Breast epithelium (tissue), 3 donors: Measurements from ENCODE around the gene CIAO2B.

Source experiments
- POLR2A ChIP-seq: fragments of 450-650 bp; IDR thresholded peaks from one replicate; pipeline ENCODE4 v1.6.1; 2016; ENCODE audit warnings: antibody characterized with exemption, mild to moderate bottlenecking, moderate library complexity
- TF ChIP-seq, protein P1 (sequence below), 3 donors: fragments of 450-650 bp; IDR thresholded peaks; one replicate each; pipeline ENCODE4 v1.5.1; 2016 to 2017; ENCODE audit warnings: antibody characterized with exemption in 3 of 3, mild to moderate bottlenecking in 3 of 3, moderate library complexity in 3 of 3

DNA sequence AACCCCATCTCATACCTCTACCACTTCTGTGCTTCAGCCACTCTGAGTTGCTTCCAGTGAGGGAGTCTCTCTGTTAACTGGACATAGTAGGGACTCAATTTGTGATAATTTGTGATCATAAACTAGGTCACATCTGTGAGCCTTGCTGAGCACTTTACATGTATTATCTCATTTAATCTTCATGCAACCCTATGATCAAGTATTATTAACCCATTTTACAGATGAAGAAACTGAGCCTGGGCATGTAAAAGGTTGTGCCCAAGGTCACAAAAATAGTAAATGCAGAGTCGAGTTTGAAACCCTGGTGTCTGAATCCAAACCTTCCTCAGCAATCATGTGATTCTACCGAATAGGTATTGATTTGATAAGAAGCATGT is 35.3 kb downstream of the CIAO2B start:
- no peak for TF ChIP-seq POLR2A
- TF ChIP-seq, protein P1, sequence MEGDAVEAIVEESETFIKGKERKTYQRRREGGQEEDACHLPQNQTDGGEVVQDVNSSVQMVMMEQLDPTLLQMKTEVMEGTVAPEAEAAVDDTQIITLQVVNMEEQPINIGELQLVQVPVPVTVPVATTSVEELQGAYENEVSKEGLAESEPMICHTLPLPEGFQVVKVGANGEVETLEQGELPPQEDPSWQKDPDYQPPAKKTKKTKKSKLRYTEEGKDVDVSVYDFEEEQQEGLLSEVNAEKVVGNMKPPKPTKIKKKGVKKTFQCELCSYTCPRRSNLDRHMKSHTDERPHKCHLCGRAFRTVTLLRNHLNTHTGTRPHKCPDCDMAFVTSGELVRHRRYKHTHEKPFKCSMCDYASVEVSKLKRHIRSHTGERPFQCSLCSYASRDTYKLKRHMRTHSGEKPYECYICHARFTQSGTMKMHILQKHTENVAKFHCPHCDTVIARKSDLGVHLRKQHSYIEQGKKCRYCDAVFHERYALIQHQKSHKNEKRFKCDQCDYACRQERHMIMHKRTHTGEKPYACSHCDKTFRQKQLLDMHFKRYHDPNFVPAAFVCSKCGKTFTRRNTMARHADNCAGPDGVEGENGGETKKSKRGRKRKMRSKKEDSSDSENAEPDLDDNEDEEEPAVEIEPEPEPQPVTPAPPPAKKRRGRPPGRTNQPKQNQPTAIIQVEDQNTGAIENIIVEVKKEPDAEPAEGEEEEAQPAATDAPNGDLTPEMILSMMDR (IDR thresholded peaks at IDR 0.05), result no peak
